Stimulated activated CD8-positive, alpha-beta memory T cell treated with anti-CD3 and anti-CD28 coated beads, Interleukin-15, amount 100 ng/mL, for 24 hours (primary cell): Measurements from ENCODE around the gene ZBTB7C.

Source experiments
- DNase-seq: peaks from one replicate; pipeline ENCODE4 v3.0.0-alpha.2; 2020; ENCODE audit warnings: low read depth

The ZBTB7C gene

GRCh38 chr18:48186861-48187260, 222.3 kb downstream of the ZBTB7C start:
- DNase-seq: no peak

GRCh38 chr18:48186131-48186766, 222.9 kb downstream of the ZBTB7C start:
- DNase-seq: no peak

- DNase-seq: no peak
Measured at GRCh38 chr18:48184118-48184517, 225.1 kb downstream of the ZBTB7C start.

GRCh38 chr18:48183613-48184012, 225.6 kb downstream of the ZBTB7C start:
- no peak for DNase-seq

DNA sequence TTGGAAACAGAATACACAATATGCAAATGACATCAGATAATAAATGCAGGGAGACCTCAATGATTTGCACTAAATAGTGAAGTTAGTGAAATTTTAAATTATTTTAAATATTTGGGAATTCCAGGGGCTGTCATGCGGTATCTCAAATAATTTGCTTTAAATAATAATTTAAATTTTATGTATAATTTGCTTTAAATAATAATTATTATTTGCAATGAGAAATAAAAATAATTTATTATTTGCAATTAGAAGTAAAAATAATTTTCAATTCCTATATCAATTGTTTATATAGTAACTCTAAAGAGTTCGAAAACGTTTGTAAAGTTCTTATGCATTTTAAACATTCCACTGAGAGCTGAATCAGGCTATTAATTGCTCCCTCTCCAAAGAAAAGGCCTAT, 226.4 kb downstream of the ZBTB7C start:
- no peak for DNase-seq

GRCh38 chr18:48181857-48182256, 227.3 kb downstream of the ZBTB7C start:
- no peak for DNase-seq

- no peak for DNase-seq
Measured at GRCh38 chr18:48181087-48181823, 227.9 kb downstream of the ZBTB7C start.

GRCh38 chr18:48179666-48180065, 229.5 kb downstream of the ZBTB7C start:
- DNase-seq: no peak

- no peak for DNase-seq
Measured at GRCh38 chr18:48179001-48179400, 230.2 kb downstream of the ZBTB7C start.

DNA sequence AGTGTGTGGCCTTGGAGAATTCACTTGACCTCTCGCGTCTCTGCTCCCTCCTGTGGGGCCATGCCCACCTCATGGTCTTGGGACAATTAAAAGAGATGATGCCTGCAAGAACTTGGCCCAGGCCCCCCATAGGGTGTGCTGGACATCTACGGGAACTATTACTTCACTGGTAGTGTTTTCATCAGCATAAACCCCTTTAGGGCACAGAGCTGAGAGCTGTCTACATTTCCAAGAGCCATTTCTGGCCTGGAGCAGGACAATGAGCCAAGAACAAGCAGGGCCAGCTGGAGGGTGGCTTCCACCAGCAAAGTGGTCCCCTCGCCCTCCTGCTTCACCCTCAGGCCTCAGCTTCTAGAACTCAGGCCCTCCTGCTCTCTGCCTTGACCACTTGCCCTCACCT, 232.3 kb downstream of the ZBTB7C start:
- no peak for DNase-seq

- no peak for DNase-seq
Measured at GRCh38 chr18:48173557-48173956, 235.6 kb downstream of the ZBTB7C start.

GRCh38 chr18:48172226-48173006, 236.8 kb downstream of the ZBTB7C start:
- no peak for DNase-seq

DNA sequence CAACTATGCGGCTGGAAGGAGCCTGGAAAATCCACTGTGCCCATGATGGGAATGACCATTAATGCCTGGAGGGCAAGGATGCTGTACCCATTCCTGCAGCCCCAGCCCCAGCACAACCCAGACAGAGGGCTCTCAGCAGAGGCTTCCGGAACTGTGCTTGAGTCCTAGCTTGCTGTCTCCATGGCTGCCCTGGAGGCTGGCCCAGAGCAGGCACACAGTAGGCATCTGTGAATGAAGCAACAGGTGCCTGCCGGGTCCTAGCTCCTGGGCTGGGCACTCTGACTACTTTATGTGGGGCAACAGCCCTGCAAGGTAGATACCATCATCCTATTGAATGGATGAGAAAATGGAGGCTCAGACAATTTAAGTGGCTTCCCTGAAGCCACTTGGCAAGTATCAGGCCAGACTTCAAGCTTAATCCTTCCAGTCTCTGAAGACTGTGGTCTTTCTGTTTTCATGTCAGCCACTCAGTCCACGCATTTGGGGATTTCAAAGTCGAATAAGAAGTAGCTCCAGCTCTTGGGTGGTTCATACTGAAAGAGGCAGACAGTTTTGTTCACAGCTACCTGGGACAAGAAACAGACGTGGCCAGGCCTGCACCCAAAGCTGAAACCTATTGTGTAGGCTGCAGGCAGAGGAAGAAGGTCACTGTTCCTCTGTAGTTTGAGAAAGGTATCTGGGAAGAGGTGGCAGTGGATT, 237.5 kb downstream of the ZBTB7C start:
- no peak for DNase-seq

GRCh38 chr18:48170651-48171050, 238.5 kb downstream of the ZBTB7C start:
- no peak for DNase-seq

DNA sequence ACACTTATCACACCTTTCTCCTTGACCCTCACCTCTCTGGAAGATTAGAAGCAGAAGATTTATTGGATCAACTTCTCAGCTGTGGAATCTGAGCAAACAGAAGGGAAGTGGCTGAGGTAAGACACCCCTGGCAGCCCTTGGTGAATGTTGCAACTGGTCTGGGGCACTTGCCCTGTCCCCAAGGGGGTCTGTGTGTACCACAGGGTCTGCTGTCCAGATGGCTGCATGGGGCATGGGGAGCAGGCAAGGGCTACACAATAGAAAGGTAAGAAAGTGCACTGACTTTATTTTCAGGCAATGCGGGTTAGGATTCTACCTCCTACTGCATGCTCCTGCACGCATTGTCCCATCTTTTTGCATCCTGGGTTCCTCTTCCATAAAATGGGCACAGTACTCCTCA, 240.3 kb downstream of the ZBTB7C start:
- no peak for DNase-seq

DNA sequence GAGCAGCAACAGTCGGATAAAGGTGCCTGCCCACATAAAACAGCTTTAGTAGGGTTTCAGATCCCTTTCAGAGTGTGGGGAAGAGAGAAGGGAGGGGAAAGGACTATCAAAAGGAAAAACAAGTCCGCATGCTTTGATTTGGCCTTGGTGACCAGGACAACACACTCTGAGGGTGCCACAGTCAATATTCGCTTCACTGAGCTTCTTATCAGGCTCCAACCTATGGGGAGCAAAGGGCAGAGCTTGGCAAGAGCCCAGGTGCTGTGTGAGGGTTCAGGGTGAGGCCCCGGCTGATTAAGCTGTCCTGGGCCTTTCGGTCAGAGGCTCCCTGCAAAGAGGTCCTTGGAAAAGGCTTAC, 241.3 kb downstream of the ZBTB7C start:
- no peak for DNase-seq

GRCh38 chr18:48166336-48166875, 242.8 kb downstream of the ZBTB7C start:
- DNase-seq: no peak

DNA sequence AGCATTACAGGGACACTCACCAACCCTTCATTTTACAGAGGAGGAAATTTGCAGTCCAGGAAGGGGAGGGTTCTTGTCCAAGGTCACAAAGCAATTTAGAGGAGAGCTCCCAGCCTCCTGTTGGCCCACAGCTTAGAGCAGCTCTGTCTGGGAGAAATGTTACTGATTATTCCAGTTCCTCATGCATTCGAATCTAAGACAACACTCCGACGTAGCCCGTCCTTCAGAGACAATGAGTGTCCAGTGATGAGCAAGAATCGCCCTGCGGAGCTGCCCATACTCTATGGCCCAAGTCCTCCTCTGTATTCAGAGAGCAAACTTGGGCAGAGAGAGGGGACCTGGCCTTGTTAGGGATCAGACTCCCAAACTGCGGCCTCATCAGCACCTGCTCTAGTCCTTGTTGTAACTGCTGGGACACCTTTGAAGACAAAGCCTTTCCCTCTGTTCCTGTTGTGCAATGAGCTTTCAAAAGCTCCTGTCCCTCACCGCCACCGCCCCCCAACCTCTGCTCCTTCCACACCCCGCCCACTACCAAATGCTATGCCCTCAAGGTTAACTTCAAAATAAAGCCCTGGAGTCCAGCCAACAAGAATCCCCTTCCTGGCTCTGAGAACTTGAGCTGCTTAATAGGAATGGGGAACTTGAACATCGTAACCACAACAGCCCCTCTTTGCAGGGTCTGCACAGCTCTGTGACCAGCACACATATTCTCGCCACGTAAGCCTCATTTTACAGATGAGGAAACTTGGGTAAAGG, 243.9 kb downstream of the ZBTB7C start:
- DNase-seq: no peak

- no peak for DNase-seq
Measured at GRCh38 chr18:48164701-48165100, 244.5 kb downstream of the ZBTB7C start.

- no peak for DNase-seq
Measured at GRCh38 chr18:48164116-48164515, 245.1 kb downstream of the ZBTB7C start.

- no peak for DNase-seq
Measured at GRCh38 chr18:48163738-48164115, 245.5 kb downstream of the ZBTB7C start.
